NB4 (cell line): ENCODE data around the gene STAP2.

Source experiments
- DNase-seq: peaks from one replicate; pipeline ENCODE4 v3.0.0; 2010; ENCODE audit warnings: low read depth
- H3K4me3 ChIP-seq: one replicate; pipeline ENCODE4 v1.5.1; 2011; ENCODE audit warnings: mild to moderate bottlenecking, low read depth, low read length, moderate library complexity
- CTCF ChIP-seq: IDR thresholded peaks from one replicate; pipeline ENCODE4 v1.5.1; 2012; ENCODE audit warnings: low read depth, low read length
- MYC ChIP-seq: IDR thresholded peaks from 2 replicates; pipeline ENCODE4 v1.6.1; 2011; ENCODE audit warnings: low read depth, low read length
- POLR2A ChIP-seq: IDR thresholded peaks from 2 replicates; pipeline ENCODE4 v1.6.1; 2011; ENCODE audit warnings: mild to moderate bottlenecking; ENCODE audit not compliant: insufficient read length; ENCODE audit errors: extremely low read depth
- TF ChIP-seq, protein P1 (sequence below): IDR thresholded peaks from 2 replicates; pipeline ENCODE4 v1.6.1; 2011; ENCODE audit warnings: low read depth, low read length

The STAP2 gene

GRCh38 chr19:4284176-4284958 lies 54.3 kb downstream of the STAP2 start:
- DNase-seq, result peak; percentile 22
- H3K4me3 ChIP-seq, result no peak overlapping the region
- TF ChIP-seq CTCF (no peak), MYC (no peak), POLR2A (no peak)
- TF ChIP-seq, protein P1, sequence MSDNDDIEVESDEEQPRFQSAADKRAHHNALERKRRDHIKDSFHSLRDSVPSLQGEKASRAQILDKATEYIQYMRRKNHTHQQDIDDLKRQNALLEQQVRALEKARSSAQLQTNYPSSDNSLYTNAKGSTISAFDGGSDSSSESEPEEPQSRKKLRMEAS, result no peak

GRCh38 chr19:4279530-4280422 lies 58.9 kb downstream of the STAP2 start:
- TF ChIP-seq, protein P1, result no peak
- no peak for TF ChIP-seq CTCF
- TF ChIP-seq POLR2A, result no peak
- no peak for TF ChIP-seq MYC
- no peak overlapping the region for H3K4me3 ChIP-seq
- DNase-seq, result no peak

GRCh38 chr19:4279267-4279529 lies 59.4 kb downstream of the STAP2 start:
- TF ChIP-seq, protein P1, result no peak
- no peak for TF ChIP-seq CTCF
- no peak for TF ChIP-seq MYC
- TF ChIP-seq POLR2A, result no peak
- no peak overlapping the region for H3K4me3 ChIP-seq
- no peak for DNase-seq

- DNase-seq, result peak; percentile 24
- TF ChIP-seq CTCF (no peak), POLR2A (no peak), MYC (no peak)
- TF ChIP-seq, protein P1, result no peak
- H3K4me3 ChIP-seq, result no peak within 1 kb of the TSS
Observed at GRCh38 chr19:4278419-4279266, 60.0 kb downstream of the STAP2 start, which contains the start of gene SHD. SHD (plus strand) TSS chr19:4279266; CDS start chr19:4280064, 798 bp downstream.

- H3K4me3 ChIP-seq, result no peak overlapping the region
- DNase-seq, result no peak
- TF ChIP-seq POLR2A (no peak), CTCF (no peak), MYC (no peak)
- TF ChIP-seq, protein P1, result no peak
Observed at GRCh38 chr19:4278010-4278409, 60.6 kb downstream of the STAP2 start.
